HG02642 (cell line): ENCODE data around the gene PLOD2.
A peak's percentile ranks its signal among the peaks of the same experiment; 100 is the strongest.

ENCODE experiments used
- ATAC-seq: cut with Tn5 transposase; IDR thresholded peaks from one replicate; pipeline ENCODE4 v1.9.1; 2021; ENCODE audit warnings: mild to moderate bottlenecking; ENCODE audit not compliant: unreplicated experiment, poor library complexity

Gene PLOD2

DNA sequence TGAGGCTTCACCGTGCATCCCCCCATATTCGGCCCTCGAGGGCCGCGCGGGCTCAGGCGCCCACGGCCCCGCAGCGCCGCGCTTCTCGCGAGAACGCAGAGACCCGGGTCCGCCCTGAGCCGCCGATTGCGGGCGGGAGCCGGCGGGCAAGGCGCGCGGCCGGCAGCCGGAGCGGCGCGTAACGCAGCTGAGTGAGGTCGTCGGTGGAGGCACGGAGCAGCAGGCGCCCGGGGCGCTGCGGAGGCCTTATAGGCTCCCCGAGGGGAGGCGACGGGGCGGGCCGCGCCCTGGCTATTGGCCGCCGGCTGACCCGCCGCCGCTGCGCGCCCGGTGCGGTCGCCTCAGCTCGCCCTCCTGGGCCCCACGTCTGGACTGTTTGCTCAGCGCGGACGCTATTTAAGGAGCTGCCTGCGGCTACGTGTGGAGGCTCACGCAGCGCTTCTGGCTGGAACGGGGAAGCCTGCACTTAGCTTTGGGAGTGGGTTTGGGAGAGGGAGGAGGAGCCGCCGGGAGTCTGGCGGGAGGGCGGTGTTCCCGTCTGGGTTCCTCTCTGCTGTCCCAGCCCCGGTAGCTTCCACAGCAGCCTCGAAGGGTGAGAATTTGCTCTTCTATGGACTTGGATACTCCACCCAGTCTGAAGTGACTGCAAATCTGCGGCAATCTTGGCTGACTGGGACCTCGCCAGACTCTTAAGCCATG, at the start of gene PLOD2:
PLOD2 (minus strand) TSS at position 221 of the 699 bp plus-strand sequence; CDS start at position 26, 195 bp downstream.
- peak; percentile 70 for ATAC-seq

DNA sequence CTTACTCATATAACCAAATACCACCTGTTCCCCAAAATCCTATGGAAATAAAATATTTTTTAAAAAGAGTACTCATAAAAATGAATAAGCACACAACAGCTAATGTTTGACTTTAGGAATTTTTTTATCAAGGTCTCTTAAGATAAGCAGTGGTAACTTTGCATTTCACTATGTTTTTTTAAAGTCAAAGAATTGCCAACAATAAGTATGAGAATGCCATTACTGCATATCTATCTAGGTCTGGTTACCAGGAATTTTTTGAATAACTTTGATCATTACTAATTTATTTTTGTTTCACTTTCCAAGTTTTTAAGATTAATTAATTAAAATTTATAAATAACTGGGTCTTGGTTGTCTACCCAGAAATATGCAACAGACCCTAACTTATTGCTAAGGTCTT, 48.4 kb upstream of the PLOD2 start:
- ATAC-seq: no peak

DNA sequence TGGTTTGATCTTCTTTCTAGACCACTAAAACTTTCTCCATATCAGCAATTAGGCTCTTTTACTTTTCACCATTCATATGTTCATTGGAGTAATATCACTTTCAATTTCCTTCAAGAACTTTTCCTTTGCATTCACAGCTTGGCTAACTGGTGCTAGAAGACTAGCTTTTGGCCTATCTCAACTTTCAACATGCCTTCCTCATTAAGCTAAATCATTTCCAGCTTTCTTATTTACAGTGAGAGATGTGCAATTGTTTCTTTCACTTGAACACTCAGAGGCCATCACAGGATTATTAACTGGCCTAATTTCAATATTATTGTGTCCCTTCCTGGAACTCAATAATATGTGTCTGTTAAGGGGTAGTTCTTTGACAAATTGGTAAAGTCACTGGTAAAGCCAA, 42.8 kb upstream of the PLOD2 start:
- ATAC-seq: no peak

DNA sequence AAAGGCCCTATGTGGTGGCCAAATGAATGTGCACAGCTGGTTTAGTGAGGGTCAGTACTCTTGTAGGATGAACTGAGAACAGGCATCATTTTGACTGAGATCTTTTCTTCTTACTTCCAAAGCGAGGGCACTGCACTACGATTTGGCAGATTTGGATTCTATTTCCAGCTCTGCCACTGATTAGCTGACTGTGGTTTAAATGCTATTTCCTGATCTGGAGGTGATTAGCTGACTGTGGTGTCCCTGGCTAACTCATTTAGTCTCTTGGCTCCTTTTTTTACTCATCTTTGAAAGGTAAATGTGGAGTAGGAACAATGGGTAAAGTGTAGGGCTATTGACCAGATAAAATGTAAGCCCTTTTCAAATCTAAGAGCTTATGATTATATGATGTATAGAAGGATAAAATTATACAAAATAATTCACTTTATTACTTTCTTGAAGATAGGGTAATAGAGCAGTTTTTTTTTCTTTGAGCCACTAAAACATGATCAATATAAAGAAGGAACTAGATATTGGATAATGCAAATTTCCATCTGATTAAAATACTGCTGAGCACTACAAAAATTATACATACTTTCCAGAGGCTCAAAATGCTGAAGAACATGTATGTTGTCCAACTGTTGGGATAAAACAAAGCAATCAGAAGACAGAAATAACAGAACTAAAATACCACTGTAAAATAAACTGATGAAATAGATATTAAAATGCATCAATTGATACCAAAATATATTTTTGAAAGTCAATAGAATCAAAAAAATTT, 39.7 kb upstream of the PLOD2 start:
- ATAC-seq: no peak

DNA sequence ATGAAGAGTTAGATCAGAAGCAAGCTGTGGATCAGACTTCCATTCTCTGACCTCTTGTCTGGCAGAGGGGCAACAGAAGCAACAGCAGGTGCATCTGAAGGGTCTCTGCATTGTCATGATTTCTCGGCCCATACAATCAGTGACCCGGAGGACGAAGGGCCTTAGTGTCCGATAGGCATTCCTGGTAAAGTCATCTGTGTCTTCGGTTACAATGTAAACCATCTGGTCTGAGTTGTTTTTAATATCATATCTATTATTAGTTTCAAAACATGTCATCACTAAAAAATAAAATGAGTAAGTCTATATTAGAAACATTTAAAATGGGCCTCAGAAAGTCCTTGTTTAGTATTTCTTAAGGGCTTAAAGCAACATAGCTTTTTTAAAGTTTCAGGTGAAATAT, 38.8 kb upstream of the PLOD2 start:
- ATAC-seq: no peak

DNA sequence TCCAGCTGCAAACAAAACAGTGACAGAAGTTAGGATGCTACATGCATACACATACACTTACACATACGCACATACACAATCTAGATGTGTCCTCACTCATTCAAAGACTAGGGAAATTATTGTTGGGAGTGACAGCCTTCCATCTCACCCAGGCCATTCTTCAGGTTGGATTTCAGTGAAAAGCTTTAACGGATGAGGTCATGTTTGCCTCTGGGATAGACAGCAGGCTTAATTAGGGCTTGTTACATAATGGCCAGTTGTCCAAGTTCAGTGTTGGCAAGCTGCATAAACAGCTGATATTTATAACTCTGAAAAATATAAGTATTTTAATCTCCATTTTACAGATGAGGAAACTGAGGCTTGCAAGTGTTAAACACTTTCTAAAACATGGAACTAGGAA, 35.8 kb upstream of the PLOD2 start:
- ATAC-seq: no peak

DNA sequence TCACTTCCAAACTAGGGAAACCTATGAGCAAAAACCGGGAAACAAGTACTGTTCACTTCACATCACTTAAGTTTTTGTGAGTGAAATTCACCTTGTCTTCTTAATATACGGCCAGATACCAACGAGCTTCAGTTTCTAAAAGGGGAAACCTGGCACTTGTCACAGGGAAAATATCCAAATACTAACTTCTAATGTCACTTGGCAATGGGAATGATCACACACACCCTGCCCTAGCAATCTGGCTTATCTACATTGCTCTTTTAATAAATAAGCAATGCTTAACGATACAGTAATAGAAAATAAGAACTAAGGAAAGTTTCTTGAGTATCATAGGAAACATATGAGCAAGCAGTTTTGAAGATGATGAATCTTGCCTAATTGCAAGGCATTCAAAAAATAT, 34.6 kb upstream of the PLOD2 start:
- no peak for ATAC-seq

DNA sequence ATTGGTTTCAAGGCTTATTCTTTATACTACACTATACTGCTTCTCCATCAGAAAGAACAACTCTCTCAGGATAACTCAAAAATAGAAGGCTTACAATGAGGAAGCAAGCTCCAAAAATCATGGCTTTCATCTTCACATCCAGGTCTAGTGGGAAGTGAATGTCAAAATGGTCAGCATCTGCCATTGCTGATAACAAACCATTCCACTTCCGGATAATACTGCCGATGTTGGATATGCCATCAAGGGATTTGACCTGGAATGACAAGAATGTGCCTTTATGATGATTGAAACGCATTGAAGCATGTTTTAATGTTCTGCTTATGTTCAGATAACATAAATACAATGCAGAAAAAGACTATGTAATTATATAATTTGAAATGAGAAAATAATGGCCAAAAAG, 34.0 kb upstream of the PLOD2 start:
- no peak for ATAC-seq

DNA sequence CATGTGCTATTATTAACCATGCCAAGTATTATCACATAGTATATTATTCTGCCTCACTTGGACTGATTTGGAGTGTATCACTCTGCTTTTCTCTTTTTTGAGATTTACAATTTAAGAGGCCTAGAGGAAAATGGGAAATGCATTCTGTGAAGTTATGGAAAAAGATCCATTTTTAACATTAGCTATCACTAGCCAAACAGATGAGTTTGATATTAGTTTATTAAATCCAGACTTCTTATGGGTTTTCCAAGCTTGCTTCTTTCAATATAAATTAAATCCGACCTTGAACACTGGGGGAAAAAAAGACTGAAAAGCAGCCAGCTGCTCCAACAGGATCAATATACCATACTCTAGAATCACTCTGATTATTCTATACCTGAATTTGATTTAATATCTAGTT, 30.1 kb upstream of the PLOD2 start:
- ATAC-seq: no peak

DNA sequence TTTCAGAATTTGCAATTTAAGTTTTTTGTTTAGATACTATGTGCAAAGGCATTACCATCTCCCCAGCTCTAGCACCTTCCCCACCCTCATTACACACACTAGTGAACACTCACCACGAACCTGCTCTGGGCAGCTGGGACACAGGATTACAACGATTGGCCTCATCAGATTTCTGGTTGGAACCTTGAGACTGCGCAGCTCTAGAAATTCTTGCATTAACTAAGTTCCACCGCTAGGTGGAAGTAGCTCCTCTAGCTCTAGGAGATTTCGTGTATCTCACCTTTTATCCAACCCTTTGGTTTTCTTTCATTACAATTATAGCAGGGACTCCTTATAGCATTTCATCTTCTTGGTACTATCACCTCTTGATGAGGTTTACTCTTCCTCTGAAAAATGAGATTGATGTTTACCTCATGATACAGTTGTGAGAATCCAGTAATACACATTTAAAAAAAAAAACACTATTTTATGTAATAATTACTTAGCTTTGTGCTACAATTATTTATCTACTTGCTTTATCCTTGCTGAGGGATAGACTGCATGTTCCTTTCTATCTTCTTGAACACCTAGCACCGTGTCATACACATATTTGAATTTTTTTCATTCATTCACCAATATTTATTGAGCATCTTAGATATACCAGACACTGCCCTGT, 28.7 kb upstream of the PLOD2 start:
- ATAC-seq: peak; percentile 95

DNA sequence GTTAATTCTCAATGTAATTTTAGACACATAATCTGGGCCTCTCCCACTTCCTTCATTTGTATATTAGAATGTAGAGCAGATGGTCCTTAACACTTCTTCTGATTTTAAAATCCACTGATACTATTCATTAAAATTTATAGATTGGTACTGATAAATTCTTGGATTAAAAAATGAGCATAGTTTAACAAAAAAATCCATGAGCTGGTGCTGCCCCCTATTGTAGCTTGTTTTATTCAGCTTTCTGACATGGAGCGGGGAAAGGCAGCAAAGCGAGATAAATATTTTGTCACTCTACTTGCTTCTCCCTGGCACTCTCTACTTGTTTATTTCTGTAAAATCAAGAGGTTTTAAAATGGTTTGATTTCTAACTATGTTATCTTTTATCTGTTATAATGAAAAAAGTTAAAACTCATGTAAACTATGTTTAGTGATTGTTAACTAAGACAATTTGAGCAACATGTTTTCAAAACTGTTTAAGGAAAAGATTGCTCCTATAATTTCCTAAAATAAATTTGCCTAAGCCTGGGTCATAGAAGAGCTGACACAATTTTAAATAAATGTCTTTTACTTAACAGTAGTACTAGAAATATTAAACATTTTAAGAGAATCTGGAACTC, 26.5 kb upstream of the PLOD2 start:
- no peak for ATAC-seq

DNA sequence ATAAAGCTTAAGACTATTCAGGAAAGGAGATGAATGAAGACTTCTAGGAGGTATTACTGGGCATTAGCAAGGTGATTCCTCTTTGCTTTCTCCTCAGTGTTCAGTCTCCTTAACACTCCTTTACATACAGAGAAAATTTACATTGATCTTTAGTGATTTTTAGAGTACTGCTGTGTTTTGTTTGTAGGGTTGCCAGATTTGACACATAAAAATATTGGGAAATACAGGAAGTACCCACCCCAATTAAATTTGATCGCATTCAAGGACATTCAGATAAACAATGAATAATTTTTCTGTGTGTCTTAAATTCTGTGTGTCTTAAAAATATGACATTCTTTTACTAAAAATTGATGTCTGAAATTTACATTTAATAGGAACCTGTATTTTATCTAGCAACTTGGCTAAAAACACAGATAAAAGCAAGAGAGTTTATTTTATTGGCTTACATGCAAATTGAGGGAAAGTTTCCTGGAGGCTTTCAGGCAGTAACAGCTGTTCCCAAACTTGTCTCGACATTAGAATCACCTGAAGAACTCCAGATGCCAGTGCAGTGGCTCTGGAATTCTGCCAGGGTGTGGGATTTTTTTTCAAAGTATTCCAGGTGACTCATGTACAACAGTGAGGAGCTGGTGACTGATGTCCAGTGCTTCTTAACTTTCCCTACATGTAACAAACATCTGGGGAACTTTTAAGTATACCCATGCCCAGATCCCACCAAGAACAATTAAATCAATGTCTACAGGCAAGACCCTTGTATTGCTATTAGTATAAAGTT, 23.4 kb upstream of the PLOD2 start:
- ATAC-seq: no peak

DNA sequence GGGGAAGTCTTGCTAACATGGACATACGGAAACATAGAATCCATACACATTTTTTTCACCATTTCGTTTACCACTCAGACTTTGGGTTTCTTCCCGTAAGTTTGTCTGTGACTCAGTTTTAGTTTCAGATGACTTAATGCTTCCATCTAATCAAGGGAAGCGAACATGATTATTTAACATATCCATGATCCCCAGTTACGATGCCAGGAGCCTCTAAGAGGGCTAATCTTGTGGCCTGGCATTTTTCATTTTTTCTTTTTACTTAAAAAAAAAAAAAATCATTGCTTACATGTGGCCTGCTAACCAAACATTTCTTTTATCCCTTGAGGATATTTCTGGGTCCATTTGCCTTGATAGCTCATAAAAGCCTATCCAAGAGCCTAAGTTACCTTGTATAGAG, 20.2 kb upstream of the PLOD2 start:
- ATAC-seq: no peak

DNA sequence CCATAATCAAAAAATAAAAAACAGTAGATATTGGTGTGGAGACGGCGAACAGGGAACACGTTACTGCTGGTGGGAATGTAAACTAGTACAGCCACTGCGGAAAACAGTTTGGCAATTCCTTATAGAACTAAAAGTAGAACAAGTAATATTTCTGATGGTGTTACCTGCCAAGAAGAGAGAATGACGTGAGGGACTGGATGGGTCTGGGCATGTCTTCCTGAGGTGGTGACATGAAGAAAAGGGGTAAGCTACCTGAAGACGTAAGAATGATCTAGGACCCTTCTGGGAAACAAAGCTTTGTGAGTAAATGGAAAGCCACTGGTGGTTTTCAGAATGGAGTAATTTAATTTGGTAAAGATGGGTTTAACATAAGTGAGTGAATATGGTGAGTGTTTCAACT, 19.4 kb upstream of the PLOD2 start:
- no peak for ATAC-seq

DNA sequence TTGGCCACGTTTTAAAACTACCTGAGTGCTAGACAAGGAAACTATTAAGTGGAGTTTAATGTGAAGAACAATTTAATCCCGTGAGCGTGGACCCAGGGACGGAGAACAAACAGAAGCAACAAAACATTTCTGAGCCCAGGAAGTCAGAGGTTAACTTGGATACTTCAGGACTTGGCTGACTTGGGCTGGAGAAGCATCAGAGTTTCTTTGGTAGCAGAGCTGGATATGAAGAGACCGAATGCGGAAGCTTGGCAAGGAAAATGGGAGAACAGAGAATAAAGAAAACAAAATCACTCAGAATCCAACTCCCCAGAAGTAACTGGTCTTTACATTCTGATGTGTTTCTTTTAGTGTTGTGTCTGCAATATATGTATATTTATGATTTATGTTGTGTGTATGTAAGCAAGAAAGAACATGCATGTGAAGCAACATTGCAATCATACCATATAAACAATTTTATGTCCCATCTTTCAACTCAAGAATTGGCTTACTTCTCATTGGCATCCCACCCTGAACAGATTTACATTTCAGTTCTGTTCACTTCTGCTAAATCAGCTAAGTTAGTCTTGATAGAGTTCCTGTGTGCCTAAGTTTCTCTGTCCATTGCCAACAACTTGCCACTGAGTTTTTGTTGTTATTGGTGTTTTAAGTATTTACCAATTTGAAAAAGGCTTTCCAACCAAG, 17.2 kb upstream of the PLOD2 start:
- no peak for ATAC-seq

DNA sequence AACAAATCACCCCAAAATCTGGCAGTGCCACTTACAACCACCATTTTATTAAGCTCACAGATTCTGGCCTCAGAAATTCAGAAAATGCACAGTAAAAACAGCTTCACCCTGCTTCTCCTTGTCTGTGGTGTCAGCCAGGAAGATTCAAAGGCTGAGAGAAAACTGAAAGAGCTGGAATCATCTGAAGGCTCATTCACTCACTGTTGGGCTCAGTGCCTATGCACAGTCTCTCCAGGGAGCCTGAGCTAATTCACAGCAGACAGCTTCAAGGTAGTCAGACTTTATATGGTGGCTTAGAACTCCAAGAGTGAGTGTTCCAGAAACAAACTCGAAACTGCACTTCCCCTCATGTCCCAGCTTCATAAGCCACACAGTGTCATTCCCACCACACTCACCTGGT, 16.5 kb upstream of the PLOD2 start:
- ATAC-seq: no peak

DNA sequence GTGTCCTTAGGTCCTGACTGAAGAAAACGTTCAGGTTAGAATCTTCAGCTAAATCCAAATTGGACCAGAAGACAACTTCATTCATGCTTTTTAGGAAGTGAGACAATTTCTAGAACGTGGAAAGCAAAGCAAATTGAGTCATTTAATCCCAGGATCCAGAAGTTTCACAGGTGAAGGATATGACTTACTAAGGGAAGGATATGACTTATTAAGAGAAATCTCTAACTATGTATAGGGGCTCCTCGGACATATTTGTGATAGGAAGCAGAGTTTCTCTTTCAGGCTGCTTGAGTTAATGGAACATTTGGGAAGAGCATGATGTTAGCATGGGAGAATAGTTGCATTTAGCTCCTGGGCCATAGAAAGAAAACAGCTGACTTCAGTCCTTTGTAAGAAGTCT, 16.1 kb upstream of the PLOD2 start:
- ATAC-seq: no peak

DNA sequence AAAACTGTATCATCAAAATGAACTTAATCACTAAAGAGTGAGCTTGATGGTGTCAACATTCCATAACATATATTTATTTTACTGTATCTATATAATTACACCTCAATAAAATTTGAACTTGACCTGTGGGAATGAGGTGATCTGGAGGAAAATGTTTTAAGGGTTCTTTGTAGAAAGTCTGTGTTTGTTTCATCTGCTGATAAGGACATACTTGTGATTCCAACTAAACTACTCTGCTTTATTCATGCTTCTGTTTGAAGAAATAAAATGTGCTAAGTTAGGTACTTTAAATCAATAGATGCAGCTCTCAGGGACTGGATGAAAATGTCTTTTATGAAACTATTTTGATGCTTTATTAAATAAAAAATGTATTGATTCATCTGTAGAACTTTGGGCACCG, 11.6 kb upstream of the PLOD2 start:
- ATAC-seq: no peak

DNA sequence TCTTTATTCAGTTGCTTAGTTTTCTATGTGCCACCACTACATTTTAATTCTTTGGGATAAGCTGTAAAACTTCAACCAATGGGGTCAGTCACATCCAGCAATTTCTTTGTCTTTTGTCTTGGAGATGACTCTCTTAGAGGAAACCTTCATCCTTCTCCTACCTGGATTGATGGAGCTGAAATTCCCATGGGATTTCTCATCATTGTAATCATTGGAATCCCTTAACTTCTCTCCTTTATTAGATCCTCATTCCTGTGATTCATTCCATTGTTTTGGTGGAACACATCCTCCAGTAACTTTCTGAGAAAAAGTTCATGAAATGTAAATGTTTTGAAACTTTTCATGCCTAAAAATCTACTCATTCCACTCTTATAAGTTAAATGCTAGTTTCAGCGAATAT, 9.6 kb upstream of the PLOD2 start:
- no peak for ATAC-seq

DNA sequence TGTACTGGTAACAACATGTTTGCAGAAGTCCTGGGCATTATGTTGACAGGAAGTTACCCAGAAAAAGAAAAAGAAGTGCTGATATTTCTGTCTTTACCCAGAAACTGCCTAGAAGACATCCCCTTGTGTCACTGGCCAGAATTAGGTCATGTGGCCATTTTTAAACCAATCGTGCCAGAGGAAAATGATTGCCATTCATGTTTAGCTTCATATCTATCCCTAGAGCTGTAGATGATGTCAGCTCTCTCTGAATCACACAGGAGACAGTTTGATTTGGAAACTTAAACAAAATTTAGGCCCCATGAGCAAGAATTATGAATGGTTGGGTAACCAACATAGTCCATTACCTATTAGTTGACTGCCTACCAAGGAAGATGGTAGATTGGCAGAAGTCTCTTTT, 8.9 kb upstream of the PLOD2 start:
- ATAC-seq: no peak
